GM18502 (cell line): ENCODE measurements around the gene KCNE2.
"Not testable (repeated sequence)": the region's sequence is repeated elsewhere in the genome, so short reads cannot be mapped to it uniquely, and the experiment has no call there.

Experiments used
- ATAC-seq: cut with Tn5 transposase; IDR thresholded peaks from one replicate; pipeline ENCODE4 v1.9.1; 2021; ENCODE audit warnings: mild to moderate bottlenecking; ENCODE audit not compliant: unreplicated experiment, poor library complexity

KCNE2 gene

DNA sequence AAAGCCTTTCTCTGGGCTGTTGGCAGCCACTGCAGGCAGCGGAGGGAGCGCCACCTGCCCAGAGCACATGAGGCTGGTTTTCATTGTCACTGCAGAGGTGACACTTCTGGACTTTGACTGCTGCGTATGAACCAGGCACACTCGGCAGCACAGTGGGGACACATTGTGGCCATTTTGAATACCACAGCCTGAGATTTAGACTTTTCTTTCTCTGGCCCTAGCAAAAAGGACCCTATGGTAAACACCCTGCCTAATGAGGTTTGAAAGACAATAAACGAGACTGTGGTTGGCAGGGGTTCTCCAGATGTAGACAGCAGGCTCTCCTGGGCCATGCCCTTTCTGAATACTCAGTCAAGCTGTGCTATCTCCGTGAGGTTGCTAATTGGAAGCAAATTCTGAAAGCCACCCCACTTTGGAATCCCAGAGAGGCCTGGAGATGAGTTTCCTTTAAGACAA, 12.0 kb upstream of the KCNE2 start:
- peak; percentile 69 for ATAC-seq

GRCh38 chr21:34352556-34352955, 11.2 kb upstream of the KCNE2 start:
- ATAC-seq = no peak

DNA sequence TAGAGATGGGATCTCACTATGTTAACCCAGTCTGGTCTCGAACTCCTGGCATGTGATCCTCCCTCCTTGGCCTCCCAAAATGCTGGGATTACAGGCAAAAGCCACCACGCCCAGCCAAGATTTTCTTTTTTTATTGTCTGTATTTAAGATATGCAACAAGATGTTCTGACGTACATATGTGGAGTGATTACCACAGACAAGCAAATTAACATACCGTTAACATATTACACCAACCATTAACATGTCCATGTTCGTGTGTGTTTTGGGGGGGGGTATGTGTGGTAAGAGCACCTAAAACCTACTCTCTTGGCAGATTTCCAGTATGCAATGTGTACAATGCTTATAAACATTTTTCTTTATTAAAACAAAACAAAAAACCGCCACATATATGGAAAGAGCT, 10.6 kb upstream of the KCNE2 start:
- ATAC-seq = no peak

DNA sequence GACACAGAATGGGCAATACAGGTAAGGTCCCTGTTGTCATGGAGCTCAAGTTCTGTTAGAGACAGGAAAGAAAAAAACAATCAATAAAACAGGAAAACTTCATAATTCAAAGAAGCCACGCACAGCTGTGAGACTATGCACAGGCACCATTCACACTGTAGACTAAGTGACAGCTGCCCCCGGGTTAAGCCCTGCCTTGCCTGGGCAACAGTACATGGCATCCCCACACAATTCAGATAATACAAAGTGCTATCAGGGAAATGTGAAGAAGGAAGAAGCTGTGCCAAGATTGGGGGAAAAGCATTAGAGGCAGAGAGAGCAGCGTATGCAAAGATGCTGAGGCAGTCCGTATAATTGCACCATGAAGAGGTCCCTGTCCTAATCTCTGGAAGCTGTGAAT, 9.0 kb upstream of the KCNE2 start:
- ATAC-seq = no peak

- ATAC-seq = no peak
These were observed 8.2 kb upstream of the KCNE2 start for GRCh38 chr21:34355570-34355969.

- no peak for ATAC-seq
These were observed 5.9 kb upstream of the KCNE2 start for GRCh38 chr21:34357889-34358288.

GRCh38 chr21:34358866-34359265, 4.9 kb upstream of the KCNE2 start:
- no peak for ATAC-seq

- no peak for ATAC-seq
These were observed 3.1 kb upstream of the KCNE2 start for GRCh38 chr21:34360488-34361241.

DNA sequence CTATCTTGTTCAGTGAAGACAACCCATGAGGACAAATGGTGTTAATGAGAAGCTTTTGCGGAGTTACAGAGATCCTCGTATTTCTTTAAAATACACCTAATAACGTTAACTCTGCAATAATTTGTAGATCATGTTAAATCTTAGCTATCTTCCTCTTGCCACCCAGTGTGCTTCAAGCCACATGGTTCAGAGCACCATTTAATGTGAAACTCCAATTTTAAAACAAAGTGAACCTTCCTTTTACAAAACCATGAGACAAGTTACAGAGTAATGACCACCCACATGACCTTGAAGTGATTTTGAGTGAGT, 1.7 kb upstream of the KCNE2 start:
- no peak for ATAC-seq

- no peak for ATAC-seq
These were observed 1.1 kb upstream of the KCNE2 start for GRCh38 chr21:34362670-34363069.

GRCh38 chr21:34364921-34365320, 1.1 kb downstream of the KCNE2 start:
- ATAC-seq = no peak

DNA sequence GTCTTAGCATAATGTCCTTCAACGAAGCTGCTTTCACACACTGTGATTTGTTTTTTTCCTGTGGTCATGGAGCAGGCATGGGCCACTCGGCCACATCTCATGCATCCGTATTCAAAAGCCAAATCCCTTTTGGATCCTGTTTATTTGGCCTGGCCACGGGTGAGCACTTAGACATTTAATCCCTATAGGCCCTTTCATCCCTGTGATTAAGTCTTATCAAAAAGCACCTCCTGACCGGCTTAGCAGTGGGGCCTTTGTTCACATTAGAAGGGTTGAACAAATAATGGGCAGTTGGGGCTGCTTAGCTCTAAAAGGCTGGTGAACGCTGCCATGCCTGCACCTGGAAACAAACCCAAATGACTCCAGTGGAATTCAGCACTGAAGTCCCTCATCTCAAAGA, 2.0 kb downstream of the KCNE2 start:
- ATAC-seq = no peak

GRCh38 chr21:34367320-34367935, 3.6 kb downstream of the KCNE2 start:
- ATAC-seq = no peak

DNA sequence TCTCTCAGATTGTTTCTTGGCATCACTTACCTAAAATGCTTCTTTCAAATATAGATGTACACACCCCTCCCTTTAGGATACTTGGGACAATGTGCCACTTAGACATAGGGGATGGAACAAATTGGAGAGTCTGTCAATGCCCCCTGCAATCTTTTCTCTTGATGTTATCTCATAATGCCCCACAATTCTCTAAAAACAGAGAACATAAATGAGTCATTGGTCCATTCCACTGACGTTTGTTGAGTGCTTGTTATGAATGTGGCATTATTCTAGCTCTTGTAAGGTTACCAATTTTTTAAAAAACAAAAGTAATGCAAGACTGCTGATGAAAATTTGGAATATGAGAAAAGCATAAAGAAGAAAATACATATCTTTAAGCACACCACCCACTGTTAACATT, 5.9 kb downstream of the KCNE2 start:
- no peak for ATAC-seq

- no peak for ATAC-seq
These were observed 8.5 kb downstream of the KCNE2 start for GRCh38 chr21:34372321-34372720.

DNA sequence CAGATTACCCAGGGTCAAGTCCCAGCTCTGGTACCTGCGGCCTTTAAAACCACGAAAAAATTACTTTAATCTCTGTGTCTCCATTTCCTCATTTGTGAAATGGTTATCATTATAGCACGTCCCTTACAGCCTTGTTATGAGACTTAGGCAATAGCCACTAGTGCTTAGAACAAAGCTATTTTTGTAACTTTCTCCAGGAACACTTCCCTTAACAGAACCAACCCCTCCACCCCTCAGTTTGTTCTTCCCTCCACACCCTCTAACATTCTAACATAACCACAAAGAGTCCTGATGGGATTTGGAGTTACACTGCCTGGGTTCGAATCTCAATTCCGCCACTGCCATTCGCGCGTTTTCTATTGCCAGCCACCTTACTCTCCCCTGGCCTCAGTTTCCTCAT, 10.7 kb downstream of the KCNE2 start:
- ATAC-seq = not testable (repeated sequence)

- peak; percentile 94 for ATAC-seq
These were observed 11.3 kb downstream of the KCNE2 start, which contains the start of gene SMIM11 for GRCh38 chr21:34374940-34375618. SMIM11 (plus strand) TSS chr21:34375507; CDS start chr21:34379505, 3,998 bp downstream.

- ATAC-seq = peak; percentile 69
These were observed 11.8 kb downstream of the KCNE2 start for GRCh38 chr21:34375619-34375972.

DNA sequence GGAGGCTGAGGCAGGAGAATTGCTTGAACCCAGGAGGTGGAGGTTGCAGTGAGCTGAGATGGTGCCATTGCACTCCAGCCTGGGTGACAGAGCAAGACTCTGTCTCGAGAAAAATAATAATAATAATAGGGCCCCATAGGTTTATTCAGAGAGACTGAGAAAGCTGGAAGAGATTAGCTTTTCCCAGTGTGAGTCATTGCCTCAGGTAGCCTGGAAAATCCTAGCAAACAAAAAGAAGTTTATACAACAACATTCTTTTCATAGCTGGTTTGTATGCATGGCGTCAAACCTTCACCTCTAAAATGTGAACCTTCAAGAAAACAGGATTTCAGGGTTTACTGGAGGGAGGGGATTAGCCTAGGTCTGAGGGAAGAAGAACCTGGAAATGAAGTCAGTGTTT, 19.3 kb downstream of the KCNE2 start:
- ATAC-seq = not testable (repeated sequence)

GRCh38 chr21:34383724-34384415, 20.1 kb downstream of the KCNE2 start:
- ATAC-seq = peak; percentile 95

DNA sequence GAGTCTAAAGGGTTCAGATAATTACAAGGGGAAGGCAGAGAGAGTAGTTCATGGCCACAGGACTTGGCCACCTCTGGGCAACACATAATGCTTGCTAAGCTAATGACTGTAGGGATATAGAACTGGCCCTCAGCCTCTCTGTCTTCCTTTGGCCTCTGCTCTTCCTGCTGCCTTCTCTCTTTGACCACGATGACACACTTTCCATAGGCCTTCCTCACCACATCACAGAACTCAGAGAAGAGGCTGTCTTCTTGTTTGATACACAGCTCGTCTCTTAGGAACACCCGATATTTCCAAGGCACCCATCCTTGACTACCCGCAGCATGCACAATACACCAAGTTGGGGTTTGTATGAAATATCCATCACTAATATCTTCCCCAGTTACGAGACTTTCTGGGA, 36.7 kb downstream of the KCNE2 start:
- not testable (repeated sequence) for ATAC-seq
